ENCODE results near the gene ETF1.

GRCh38 chr5:138585157-138585556, 42.1 kb upstream of the ETF1 start:
- TF ChIP-seq CTCF (IDR thresholded peaks at IDR 0.05) (no peak), EP300 (IDR thresholded peaks at IDR 0.05; ENCODE audit: low read depth) (no peak)
